Measurements from ENCODE around the gene GAB2. TPM values are rescaled to one million over a fixed set of nuclear protein-coding genes. Genes with fewer than 3 reads are reported as not detected.

Gene GAB2
- total and polyA plus RNA-seq, 2 experiments from 2014 or later, result 4.9 to 10.2 TPM

GRCh38 chr11:78168539-78169477, 248.8 kb downstream of the GAB2 start:
- peaks cover 17% of the 10 kb centered on the region for H3K4me1 ChIP-seq (ENCODE audit: insufficient read depth)
- H3K27me3 ChIP-seq, result no peaks in the 10 kb centered on the region
- H3K9me2 ChIP-seq (replicated peaks; ENCODE audit: insufficient read depth), result no peaks in the 10 kb centered on the region
- H3K27ac ChIP-seq, result peak overlapping the region; percentile 67
- no peaks in the 10 kb centered on the region for H3K9me3 ChIP-seq (ENCODE audit: low read depth)
- DNase-seq (ENCODE audit: low spot score), result peak; percentile 33
- no peaks in the 10 kb centered on the region for H3K36me3 ChIP-seq (replicated peaks; ENCODE audit: insufficient read depth, low read depth)
- H3K4me3 ChIP-seq, result no peak overlapping the region
- 64% methylated on average over 17 of the region's 17 CpGs for WGBS (ENCODE audit: low lambda C conversion rate, missing lambda C conversion rate)
- H3K4me2 ChIP-seq, result no peak overlapping the region
- TF ChIP-seq CTCF (IDR thresholded peaks at IDR 0.05; ENCODE audit: poor library complexity) (no peak), EZH2 (IDR thresholded peaks at IDR 0.05; ENCODE audit: borderline replicate concordance) (no peak), EZH2phosphoT487 (IDR thresholded peaks at IDR 0.05; ENCODE audit: low read depth, severe bottlenecking, unreplicated experiment) (no peak)
- no peaks in the 10 kb centered on the region for H3K79me2 ChIP-seq
- no peak overlapping the region for H2AFZ ChIP-seq
- H4K20me1 ChIP-seq (ENCODE audit: insufficient read depth, poor library complexity, severe bottlenecking), result no peaks in the 10 kb centered on the region

- no peaks in the 10 kb centered on the region for H3K9me3 ChIP-seq (ENCODE audit: low read depth)
- H3K36me3 ChIP-seq (replicated peaks; ENCODE audit: insufficient read depth, low read depth), result no peaks in the 10 kb centered on the region
- H3K27me3 ChIP-seq, result no peaks in the 10 kb centered on the region
- 78% methylated on average over 6 of the region's 6 CpGs for WGBS (ENCODE audit: low lambda C conversion rate, missing lambda C conversion rate)
- no peaks in the 10 kb centered on the region for H3K9me2 ChIP-seq (replicated peaks; ENCODE audit: insufficient read depth)
- H3K27ac ChIP-seq, result peak overlapping the region; percentile 47
- H3K79me2 ChIP-seq, result no peaks in the 10 kb centered on the region
- no peak overlapping the region for H3K4me3 ChIP-seq
- no peaks in the 10 kb centered on the region for H4K20me1 ChIP-seq (ENCODE audit: insufficient read depth, poor library complexity, severe bottlenecking)
- no peak overlapping the region for H2AFZ ChIP-seq
- DNase-seq (ENCODE audit: low spot score), result no peak
- H3K4me2 ChIP-seq, result no peak overlapping the region
- TF ChIP-seq EZH2 (IDR thresholded peaks at IDR 0.05; ENCODE audit: borderline replicate concordance) (no peak), CTCF (IDR thresholded peaks at IDR 0.05; ENCODE audit: poor library complexity) (no peak), EZH2phosphoT487 (IDR thresholded peaks at IDR 0.05; ENCODE audit: low read depth, severe bottlenecking, unreplicated experiment) (no peak)
- H3K4me1 ChIP-seq (ENCODE audit: insufficient read depth), result peaks cover 17% of the 10 kb centered on the region
Measured at GRCh38 chr11:78166855-78167469, 250.7 kb downstream of the GAB2 start.

Other genes with a start within 250 kb of the GAB2 start
- 8.2 and 9.2 TPM in 2 replicates for gene KCTD21, start 229.2 kb downstream of the GAB2 start, total RNA-seq
- 3.8 and 4.7 TPM in 2 replicates for gene KCTD21, start 229.2 kb downstream of the GAB2 start, polyA plus RNA-seq
- gene USP35, start 228.9 kb downstream of the GAB2 start, total RNA-seq, result 4.5 and 7.3 TPM in 2 replicates
- gene USP35, start 228.9 kb downstream of the GAB2 start, polyA plus RNA-seq, result 2.9 and 4.7 TPM in 2 replicates
- 19.1 and 24.3 TPM in 2 replicates for gene NARS2, start 157.0 kb upstream of the GAB2 start, total RNA-seq
- gene NARS2, start 157.0 kb upstream of the GAB2 start, polyA plus RNA-seq, result 13.5 and 17.5 TPM in 2 replicates

All from hepatocyte (in vitro differentiated cells).